GM18498 (cell line): ENCODE measurements around the gene GPS1.

Experiments used
- ATAC-seq: cut with Tn5 transposase; IDR thresholded peaks from one replicate; pipeline ENCODE4 v1.9.1; 2021; ENCODE audit warnings: mild to moderate bottlenecking, moderate library complexity; ENCODE audit not compliant: unreplicated experiment

GPS1 gene

DNA sequence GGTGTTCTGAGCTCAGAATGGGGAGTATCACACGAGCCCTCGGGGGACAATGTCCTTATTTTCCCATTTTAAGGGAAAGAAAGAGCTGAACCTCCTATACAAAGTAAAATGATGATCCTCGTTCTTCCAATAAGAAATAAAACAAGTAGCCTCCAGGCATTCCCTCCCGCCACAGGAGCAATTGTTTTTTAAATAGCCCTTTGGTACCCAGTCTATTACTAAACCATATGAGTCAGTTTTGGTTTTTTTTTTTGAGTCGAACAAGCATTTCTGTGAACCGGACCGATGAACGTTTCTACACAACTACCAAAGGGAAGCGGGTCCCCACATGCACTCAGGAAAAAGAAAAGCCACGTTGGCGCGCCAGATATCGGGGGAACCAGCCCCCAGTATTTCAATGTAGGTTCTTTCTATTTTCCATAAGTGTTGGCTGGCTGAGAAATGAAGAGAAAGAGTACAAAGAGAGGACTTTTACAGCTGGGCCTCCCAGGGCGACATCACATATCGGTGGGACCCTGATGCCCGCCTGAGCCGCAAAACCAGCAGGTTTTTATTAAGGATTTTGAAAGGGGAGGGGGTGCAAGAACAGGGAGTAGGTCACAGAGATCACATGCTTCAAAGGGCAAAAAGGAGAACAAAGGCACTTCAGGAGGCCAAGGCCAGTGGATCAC is 10.4 kb upstream of the GPS1 start:
- no peak for ATAC-seq

GRCh38 chr17:82042649-82043048 is 9.0 kb upstream of the GPS1 start:
- ATAC-seq, result no peak

DNA sequence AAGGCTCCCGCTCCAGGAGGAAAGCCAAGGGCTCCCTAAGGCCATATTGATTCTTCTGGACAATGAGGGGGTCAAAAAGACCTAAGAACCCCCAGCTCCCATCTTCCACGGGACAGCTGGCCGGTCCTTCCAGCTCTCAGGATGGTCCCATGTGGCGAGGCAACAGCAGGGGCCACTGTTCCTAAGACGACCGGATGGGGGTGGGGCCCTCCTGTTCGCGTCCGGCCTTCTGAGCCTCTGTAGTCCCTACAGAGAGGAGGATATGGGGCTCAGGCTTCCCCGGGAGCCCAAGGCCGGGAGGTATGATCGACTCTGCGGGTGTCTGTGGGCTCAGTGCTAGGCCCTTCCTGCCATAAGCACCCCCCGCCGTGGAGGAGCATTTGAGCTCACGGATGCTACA is 8.2 kb upstream of the GPS1 start:
- ATAC-seq, result no peak

DNA sequence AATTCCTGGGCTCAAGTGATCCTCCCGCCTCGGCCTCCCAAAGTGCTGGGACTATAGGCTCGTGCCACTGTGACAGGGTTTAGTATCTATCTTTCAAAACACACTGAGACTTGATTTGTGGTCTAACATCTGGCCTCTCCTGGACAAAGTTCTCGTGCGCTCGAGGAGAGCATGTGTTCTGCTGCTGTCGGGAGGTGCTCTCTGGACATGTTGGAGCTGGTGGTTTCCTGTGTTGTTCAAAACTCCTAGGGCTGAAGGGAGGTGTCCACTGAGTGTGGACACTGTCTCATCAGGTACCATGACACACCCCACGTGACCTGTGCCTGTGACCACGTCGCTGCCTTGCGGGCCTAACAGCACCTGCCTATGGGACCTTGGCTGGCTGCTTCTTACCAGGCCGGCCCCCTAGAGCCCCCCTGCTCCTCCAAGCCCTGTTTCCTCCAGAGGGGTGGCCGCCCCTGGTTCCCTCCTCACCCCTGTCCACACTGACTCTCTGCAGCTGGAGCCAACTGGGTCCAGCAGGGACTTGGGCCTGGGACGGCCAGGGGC is 5.7 kb upstream of the GPS1 start:
- no peak for ATAC-seq

- ATAC-seq, result no peak
Measured at GRCh38 chr17:82046903-82047302, 4.8 kb upstream of the GPS1 start.

GRCh38 chr17:82047379-82047778 is 4.3 kb upstream of the GPS1 start:
- ATAC-seq, result no peak

GRCh38 chr17:82047914-82048570 is 3.7 kb upstream of the GPS1 start:
- ATAC-seq, result no peak

DNA sequence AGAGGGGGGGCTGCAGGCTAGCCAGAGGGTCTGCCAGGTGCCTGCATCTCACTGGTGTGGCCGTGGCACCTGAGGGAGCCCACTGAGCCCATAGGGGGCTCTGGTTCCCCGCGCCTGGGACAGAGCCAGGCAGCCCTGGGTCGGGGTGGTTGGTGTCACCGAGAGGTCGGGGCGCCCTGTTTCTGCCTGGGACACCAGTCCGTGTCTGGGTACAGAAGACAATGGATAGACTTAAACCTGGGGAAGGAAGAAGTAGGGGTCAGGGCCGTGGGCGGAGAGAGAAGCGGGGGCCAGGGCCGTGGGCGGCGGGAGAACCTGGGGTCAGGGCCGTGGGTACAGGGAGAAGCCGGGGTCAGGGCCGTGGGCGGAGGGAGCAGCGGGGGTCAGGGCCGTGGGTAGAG is 3.1 kb upstream of the GPS1 start:
- ATAC-seq, result no peak

- no peak for ATAC-seq
Measured at GRCh38 chr17:82049106-82049505, 2.6 kb upstream of the GPS1 start.

GRCh38 chr17:82049521-82049971 is 2.2 kb upstream of the GPS1 start:
- ATAC-seq, result no peak

GRCh38 chr17:82050152-82050760 is 1.4 kb upstream of the GPS1 start:
- no peak for ATAC-seq

DNA sequence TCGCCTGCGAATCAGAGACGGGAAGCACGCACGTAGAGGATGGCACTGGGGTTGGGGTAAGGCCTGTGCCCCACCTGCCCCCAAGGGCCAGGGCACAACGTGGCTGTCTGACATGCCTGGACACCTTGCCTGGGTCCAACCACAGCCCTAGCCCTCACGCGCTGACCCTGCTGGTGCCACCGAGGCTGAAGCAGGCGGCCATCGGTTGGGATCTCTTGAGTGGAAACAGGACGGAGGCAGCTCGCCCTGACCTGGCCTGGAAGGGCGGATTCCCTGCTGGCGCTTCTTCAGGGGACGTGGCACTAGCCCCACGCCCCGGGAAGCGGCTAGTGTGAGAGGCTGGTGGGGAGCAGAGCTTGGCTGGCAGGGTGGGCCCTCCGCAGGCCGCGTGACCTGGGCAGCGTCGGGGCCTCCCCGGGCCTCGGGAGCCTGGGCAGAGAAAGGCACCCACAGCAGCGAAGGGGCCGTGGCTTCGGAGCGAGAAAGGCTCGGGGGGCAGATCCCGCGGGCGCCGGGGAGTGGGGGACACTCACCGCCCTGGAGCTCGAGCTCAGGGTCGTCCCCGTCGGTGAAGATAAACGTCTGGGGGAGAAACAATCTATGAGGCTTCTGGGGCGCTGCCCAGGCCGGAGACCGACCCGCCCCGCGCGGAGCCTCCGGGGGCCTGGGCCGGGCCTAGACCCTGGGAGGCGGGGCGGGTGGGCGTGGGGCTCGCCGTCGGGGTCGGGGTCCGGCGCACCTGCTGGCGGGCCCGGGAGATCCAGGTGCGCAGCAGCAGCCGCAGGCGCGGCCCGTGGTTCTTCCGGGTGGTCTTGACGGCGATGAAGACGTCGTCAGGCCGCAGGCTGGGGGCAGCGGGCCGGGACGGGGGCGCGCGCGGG is 697 bp upstream of the GPS1 start:
- peak; percentile 10 for ATAC-seq

DNA sequence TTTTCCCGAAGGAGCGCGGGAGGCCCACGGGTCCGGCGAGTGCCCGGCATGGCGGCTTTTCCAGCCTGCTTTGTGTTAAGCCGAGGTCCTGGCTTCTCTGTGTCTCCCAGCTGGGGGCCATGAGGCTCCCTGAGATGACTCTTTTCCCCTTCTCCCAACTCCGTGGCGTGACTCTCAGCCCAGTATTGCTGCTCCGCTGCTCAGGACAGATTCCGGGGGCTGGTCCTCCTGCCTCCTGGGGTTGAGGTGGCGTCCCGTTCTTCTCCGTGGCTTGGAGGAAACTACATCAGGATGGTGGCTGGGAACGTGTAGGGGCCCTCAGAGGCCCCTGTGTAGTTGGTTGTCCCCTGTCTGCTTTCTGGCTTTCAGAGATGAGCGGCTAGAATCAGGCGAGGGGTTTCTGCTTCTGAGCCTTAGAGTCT is 951 bp downstream of the GPS1 start:
- no peak for ATAC-seq

DNA sequence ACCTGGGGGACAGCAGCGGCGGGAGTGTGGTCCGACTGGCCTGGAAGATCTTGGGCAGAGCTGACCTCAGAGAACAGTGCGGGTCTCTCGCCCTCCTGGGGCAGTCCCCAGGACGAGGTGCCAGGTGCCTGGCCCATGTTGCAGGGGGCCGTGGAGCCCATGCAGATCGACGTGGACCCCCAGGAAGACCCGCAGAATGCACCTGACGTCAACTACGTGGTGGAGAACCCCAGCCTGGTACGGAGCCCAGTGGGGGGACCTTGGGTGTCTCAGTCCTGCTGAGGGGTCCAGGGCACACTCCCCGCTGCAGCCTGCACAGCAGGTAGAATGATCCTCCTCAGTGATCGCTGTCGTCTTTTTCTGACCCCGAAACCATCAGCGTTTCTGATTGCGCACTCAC is 1.4 kb downstream of the GPS1 start:
- no peak for ATAC-seq

GRCh38 chr17:82053556-82054263 is 2.0 kb downstream of the GPS1 start:
- no peak for ATAC-seq

GRCh38 chr17:82054351-82055022 is 2.8 kb downstream of the GPS1 start:
- no peak for ATAC-seq

DNA sequence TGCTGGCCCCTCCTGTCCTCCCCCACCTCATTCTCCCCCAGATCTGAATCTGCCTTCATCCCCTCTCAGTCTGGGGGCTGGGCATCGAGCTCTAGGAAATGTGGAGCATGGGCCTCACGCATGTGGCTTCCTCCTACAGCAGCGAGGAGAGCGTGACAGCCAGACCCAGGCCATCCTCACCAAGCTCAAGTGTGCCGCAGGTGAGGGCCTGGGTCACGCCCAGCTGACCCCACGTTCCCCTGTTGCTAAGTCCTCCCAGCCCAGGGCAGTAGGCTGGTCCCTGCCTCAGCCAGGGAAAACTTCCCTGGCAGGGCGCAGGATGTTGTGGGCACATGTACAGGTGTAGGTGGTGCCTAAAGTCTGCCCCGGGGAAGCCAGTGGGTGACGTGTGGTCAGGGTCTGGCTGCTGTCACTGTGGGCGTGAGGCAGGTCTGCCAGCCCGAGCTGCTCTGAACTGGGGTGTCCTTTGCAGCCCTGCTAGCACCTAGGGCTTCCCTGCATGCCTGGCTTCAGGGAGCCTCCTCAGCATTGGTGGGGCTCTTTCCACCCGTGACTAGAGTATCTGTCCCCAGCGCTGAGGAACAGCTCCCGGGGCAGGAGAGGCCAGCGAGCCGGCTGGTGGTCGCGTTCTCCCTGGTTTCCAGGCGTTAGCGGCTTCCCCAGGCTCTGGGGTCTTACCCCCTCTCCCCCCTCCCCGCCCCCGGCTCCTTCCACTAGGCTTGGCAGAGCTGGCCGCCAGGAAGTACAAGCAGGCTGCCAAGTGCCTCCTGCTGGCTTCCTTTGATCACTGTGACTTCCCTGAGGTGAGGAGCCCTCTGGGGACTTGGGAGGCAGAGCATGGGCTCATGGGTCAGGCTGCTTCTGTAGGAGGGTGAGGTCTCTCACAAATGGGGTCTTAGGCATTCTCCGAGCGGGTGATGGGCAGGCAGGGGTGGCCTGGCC is 3.6 kb downstream of the GPS1 start:
- ATAC-seq, result no peak

GRCh38 chr17:82055965-82056728 is 4.4 kb downstream of the GPS1 start:
- no peak for ATAC-seq
